Prostate gland (tissue), 2 donors: Measurements from ENCODE around the gene SLC35F2. TPM values are rescaled to one million over a fixed set of nuclear protein-coding genes. Genes with fewer than 3 reads are reported as not detected.

Source experiments
- DNase-seq: peaks from one replicate; pipeline ENCODE4 v3.0.0-alpha.2; 2019; ENCODE audit warnings: low spot score
- H3K27ac ChIP-seq, 2 donors: fragments of 200-600 bp; sonication (generic); 2 replicates each; pipeline ENCODE4 v1.5.1; 2017 to 2019
- H3K27me3 ChIP-seq: fragments of 200-600 bp; sonication (generic); replicated peaks from 2 replicates; pipeline ENCODE4 v1.5.1; 2019; ENCODE audit not compliant: insufficient read depth
- H3K36me3 ChIP-seq, 2 donors: fragments of 200-600 bp; sonication (generic); 1 replicate in 1 of 2; 2 replicates in 1 of 2; pipeline versions ENCODE4 v1.5.1 to v1.8.1; 2017 to 2019
- H3K4me1 ChIP-seq: fragments of 200-600 bp; sonication (generic); replicated peaks from 2 replicates; pipeline ENCODE4 v1.5.1; 2019
- H3K4me3 ChIP-seq, 2 donors: fragments of 200-600 bp; sonication (generic); 2 replicates each; pipeline ENCODE4 v1.5.1; 2017 to 2019
- H3K9me3 ChIP-seq: fragments of 200-600 bp; sonication (generic); 2 replicates; pipeline ENCODE4 v1.5.1; 2017
- CTCF ChIP-seq, 4 experiments: fragments of 200-600 bp in 2 of 4; fragments of 450-650 bp in 2 of 4; sonication (generic) in 2 of 4; IDR thresholded peaks; 1 replicate in 3 of 4; 2 replicates in 1 of 4; pipeline ENCODE4 v1.5.1; 2016 to 2019; ENCODE audit warnings: antibody characterized with exemption in 4 of 4, mild to moderate bottlenecking in 2 of 4, moderate library complexity in 2 of 4
- POLR2A ChIP-seq: fragments of 450-650 bp; IDR thresholded peaks from one replicate; pipeline ENCODE4 v1.6.1; 2016; ENCODE audit warnings: antibody characterized with exemption, mild to moderate bottlenecking
- POLR2AphosphoS5 ChIP-seq: sonication (generic); formaldehyde crosslinking; IDR thresholded peaks from one replicate; pipeline ENCODE4 v1.6.1; 2017; ENCODE audit warnings: antibody characterized with exemption
- WGBS: methylation state at CpG from one replicate; pipeline ENCODE4 v1.1.5; 2018; 5-methylcytosine and 5-hydroxymethylcytosine counted together
- intact Hi-C: fragments of 100-400 bp; cut with DNase I; formaldehyde crosslinking; loops from one replicate; pipeline ENCODE4 v1.14.2; 2022
- total RNA-seq, 2 donors: library from RNA; depleted of rRNA; stranded (reverse); fragments of >200 nt; gene quantifications; one replicate each; pipeline ENCODE4 v1.1.0, GENCODE V29; 2016

The SLC35F2 gene
- total RNA-seq, 2 donors from 2014 or later = 21.6 to 41.9 TPM

GRCh38 chr11:107857550-107858216 is 904 bp downstream of the SLC35F2 start:
- Histone ChIP-seq H3K36me3 (no peaks in the 10 kb centered on the region), H3K4me3 (peak overlapping the region; percentile 70 to 78), H3K27me3 (no peaks in the 10 kb centered on the region), H3K4me1 (no peaks in the 10 kb centered on the region), H3K9me3 (no peaks in the 10 kb centered on the region), H3K27ac (peak overlapping the region; percentile 87 to 89)
- TF ChIP-seq POLR2AphosphoS5 = no peak
- TF ChIP-seq CTCF (IDR thresholded peaks at IDR 0.05) = peak in 1 of 4 experiments; percentile 1
- no peak for TF ChIP-seq POLR2A
- DNase-seq = no peak
- intact Hi-C loops = loop anchor here (5.0 kb wide), 1 partner anchor 60 kb away; no protein-coding TSS in a partner anchor
- 37% methylated on average over 16 of the region's 16 CpGs for WGBS

GRCh38 chr11:107856981-107857517 is 1.5 kb downstream of the SLC35F2 start:
- no peak for TF ChIP-seq POLR2A
- no peak for TF ChIP-seq POLR2AphosphoS5
- TF ChIP-seq CTCF (IDR thresholded peaks at IDR 0.05) = no peak
- intact Hi-C loops = loop anchor here (5.0 kb wide), 1 partner anchor 60 kb away; no protein-coding TSS in a partner anchor
- H3K36me3 ChIP-seq = no peaks in the 10 kb centered on the region
- no peaks in the 10 kb centered on the region for H3K9me3 ChIP-seq
- peak overlapping the region; percentile 61 to 89 for H3K27ac ChIP-seq
- 55% methylated on average over 7 of the region's 7 CpGs for WGBS
- H3K4me1 ChIP-seq = no peaks in the 10 kb centered on the region
- H3K27me3 ChIP-seq = no peaks in the 10 kb centered on the region
- peak overlapping the region; percentile 70 to 78 for H3K4me3 ChIP-seq
- DNase-seq = no peak

- H3K36me3 ChIP-seq = no peaks in the 10 kb centered on the region
- TF ChIP-seq POLR2AphosphoS5 (no peak), POLR2A (no peak), CTCF (IDR thresholded peaks at IDR 0.05) (no peak)
- 79% methylated on average over 10 of the region's 10 CpGs for WGBS
- no peaks in the 10 kb centered on the region for H3K27me3 ChIP-seq
- H3K4me3 ChIP-seq = no peak overlapping the region
- H3K4me1 ChIP-seq = no peaks in the 10 kb centered on the region
- DNase-seq = no peak
- peak overlapping the region; percentile 61 to 89 for H3K27ac ChIP-seq
- H3K9me3 ChIP-seq = no peaks in the 10 kb centered on the region
- intact Hi-C loops = loop anchor here (5.0 kb wide), 1 partner anchor 59 kb away; no protein-coding TSS in a partner anchor
Measured at GRCh38 chr11:107856180-107856980, 2.2 kb downstream of the SLC35F2 start.

- no peak for TF ChIP-seq CTCF (IDR thresholded peaks at IDR 0.05)
- no peak for TF ChIP-seq POLR2A
- TF ChIP-seq POLR2AphosphoS5 = no peak
- Histone ChIP-seq H3K4me1 (no peaks in the 10 kb centered on the region), H3K27ac (no peak overlapping the region), H3K27me3 (no peaks in the 10 kb centered on the region), H3K36me3 (no peaks in the 10 kb centered on the region), H3K9me3 (no peaks in the 10 kb centered on the region), H3K4me3 (no peak overlapping the region)
- no peak for DNase-seq
- intact Hi-C loops = no loop called here
- WGBS = 98% methylated on average over 6 of the region's 6 CpGs
Measured at GRCh38 chr11:107853070-107853469, 5.5 kb downstream of the SLC35F2 start.
